NCI-H2196 treated with DMSO at 0.1 percent for 48 hours (cell line): ENCODE measurements around the gene FAM3A.

Experiments used
- DNase-seq: peaks from one replicate; lab custom pipeline; 2025; ENCODE audit not compliant: unreplicated experiment; lab: John Stamatoyannopoulos, UW

The FAM3A gene

DNA sequence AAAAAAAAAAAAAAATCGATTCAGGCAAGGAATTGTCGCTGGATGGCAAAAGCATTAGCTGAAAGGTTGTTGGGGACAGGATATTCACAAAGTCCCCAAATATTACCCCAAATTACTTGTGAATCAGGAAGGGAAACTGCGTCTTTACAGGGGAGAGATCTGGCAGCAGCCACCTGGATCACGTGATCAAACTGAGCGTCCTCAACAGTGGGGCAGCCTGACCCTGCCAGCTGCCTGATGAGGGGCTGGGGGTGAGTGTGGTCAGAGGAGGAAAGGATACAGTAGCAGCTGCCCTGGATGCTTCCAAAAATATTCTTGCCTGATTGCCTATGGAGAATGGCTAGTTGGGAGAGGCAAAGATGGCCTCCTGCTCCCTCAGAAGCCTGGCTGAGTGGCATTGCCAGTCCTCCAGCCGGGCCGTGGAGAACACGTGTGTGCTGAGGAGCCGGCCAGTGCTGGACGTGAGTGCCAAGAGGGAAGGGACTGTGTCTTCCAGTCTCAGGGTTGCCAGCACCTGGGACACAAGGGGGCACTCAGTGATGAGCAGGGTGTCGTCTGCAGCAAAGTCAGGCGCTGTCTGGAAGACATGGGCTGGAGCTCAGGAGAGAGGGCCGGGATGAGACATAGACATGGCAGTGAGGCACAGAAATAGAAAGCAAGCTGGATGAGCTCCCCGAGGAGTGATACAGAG lies 34.0 kb downstream of the FAM3A start:
- no peak for DNase-seq

DNA sequence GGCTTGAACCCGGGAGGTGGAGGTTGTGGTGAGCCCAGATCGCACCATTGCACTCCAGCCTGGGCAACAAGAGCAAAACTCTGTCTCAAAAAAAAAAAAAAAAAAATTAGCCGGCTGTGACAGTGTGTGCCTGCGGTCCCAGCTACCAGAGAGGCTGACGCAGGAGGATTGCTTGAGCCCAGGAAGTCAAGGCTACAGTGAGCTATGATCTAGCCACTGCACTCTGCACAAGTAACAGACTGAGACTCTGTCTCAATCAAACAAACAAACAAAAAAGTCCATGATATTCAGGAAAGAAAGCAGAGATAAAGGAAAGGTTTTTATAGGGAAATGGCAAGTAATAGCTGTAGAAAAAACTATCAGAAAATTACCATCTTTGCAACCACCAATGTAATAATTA lies 34.8 kb downstream of the FAM3A start:
- DNase-seq, result no peak

DNA sequence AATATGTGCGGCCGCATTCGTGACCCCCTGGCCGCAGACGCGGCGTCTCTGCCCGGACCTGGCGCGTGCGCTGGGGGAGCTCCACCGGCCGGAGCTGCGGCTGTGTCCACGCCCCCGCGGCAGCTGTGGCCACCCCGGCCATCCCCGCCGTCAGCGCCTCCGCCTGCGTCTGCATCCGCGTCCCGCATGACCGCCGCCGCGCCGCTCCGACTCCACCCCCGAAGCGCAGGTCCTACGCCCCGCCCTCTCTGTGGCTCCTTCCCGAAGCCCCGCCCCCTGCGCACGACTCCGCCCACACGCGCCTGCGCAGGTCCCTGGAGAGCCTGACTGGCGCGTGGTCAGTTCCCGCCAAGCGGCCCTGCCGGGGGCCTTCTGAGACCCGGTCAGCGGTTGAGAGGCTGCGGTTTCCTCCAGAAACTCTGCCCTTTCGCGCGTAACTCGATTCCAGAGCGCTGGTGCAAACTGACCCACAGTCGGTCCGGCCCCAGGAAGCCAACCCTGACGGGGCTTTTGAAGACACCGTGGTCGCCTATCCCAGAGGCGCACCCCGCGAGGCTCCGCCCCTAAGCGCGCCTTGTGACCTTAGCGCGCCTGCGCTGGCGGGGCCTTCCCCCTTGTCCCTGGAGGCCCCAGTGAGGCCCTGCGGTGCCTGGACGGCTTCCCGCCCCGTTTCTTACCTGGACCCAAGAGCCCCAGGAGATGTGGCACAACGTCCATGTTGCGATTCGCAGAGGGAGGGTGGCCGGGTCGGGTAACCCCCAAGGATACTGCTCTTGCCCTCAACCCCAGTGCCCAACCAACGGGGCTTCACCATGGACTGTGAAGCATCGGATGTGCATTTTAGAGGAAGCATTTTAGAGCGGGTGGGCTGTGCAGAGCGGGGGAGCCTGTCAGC lies 37.1 kb downstream of the FAM3A start, which contains the start of gene LAGE3:
TSS of gene LAGE3 (minus strand) at position 554 of the 895 bp plus-strand sequence. CDS start at position 188, 366 bp downstream.
- DNase-seq, result peak; percentile 70

DNA sequence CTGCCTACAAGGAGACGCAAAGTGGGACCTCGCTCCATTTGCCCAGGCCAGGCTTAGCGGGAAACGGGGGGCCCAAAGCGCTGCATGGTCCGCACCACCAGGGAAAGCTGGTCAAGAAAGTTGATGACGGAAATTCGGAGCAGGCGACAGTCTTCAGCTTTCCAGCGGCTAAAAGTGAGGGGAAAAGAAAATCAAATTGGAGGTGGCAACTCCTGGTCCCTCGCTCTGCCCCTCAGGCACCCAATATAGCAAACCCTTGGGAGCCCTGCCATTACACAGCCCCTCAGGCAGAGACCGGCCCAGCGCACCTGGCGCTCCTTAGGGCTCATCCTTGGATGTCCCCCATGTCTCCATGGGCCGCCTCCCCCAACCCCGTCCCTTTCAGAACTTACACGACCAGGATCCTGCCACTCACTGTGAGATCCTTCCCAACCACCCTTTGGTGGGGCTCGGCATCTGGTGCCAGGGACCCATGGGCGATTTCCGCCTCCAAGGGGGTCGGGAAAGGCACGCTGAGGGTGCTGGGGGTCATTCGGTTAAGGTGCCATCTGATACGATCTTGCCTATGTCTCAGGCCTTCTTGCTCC lies 38.0 kb downstream of the FAM3A start:
- DNase-seq, result no peak

DNA sequence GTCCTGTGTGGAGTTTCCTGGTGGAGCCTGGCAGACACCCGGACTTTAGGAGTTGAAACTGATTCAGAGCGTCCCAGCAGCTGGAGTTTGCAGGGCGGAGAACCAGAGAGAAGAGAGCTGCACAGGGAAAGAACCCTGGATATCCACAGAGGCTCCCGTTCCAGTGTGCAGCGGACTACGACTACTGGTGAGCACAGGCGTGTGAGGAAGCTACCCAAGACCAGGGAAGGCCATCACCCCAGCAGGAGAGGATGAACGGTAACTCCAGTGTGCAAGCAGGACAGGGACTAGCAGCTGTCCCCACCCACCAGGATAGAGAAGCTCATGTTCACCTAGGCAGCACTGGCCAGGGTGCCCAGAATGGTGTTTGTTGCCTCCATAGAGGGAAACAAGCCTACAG lies 39.2 kb downstream of the FAM3A start:
- DNase-seq, result no peak

DNA sequence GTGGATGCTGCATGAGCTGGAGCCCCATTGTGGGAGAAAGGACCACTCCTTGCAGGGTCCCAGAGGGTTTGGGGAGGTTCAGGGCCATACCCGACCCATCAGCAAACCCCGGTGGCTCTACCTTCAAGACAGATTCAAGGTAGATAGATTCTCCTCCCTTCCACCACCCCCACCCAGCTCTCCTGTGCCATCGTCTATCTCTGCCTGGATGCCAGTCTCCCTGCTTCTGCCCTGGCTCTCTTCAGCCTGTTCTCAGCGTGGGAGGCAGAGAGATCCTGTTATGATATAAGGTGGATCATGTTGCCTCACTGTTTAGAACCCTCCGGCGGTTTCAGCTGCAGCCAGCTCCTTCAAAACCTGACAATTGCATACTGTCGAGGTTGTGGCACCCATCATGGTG lies 42.3 kb downstream of the FAM3A start:
- DNase-seq, result no peak

DNA sequence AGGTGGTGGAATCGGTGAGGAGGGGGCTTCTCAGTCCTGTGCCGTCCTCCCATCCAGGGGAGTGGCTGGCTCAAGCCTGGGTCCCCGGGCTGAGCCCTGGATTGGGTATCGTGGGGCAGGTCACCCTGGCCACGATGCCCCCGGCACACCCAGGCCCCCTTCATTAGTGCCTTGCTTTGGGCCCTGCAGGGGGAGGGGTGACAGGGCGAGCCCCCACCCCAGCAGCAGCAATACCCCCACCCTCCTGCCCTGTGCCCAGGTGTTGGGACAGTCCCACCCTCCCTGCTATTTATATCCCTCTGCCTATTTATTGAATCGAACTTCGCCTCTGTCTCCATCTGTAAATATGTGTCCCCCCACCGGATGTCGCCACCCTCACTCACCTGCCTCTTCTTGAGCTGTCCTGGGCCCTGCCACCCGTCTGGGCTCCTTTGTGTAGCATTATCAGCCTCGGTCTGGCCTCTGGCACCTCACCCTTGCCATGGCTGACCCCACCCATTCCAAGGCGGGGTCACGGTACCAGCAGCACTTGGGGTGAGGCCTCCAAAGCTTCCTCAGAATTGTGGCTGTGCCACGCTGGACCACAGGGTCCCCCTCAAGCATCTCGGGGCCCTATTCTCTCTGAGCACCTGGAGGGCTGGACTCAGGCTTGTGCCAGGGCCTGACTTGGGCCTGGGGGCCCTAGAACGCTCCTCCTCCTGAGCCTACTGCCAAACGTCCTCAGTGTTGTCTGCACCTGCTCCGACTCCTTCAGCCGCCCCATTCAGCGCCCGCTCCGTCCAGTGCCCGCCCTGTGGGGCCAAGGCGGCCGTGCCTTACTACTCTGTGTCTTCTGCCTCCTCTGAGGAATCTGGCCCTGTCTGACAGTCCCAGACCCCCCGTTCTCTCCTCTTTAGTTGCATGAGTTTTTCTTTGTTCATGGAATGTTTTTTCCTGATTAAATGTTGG lies 43.1 kb downstream of the FAM3A start:
- no peak for DNase-seq

DNA sequence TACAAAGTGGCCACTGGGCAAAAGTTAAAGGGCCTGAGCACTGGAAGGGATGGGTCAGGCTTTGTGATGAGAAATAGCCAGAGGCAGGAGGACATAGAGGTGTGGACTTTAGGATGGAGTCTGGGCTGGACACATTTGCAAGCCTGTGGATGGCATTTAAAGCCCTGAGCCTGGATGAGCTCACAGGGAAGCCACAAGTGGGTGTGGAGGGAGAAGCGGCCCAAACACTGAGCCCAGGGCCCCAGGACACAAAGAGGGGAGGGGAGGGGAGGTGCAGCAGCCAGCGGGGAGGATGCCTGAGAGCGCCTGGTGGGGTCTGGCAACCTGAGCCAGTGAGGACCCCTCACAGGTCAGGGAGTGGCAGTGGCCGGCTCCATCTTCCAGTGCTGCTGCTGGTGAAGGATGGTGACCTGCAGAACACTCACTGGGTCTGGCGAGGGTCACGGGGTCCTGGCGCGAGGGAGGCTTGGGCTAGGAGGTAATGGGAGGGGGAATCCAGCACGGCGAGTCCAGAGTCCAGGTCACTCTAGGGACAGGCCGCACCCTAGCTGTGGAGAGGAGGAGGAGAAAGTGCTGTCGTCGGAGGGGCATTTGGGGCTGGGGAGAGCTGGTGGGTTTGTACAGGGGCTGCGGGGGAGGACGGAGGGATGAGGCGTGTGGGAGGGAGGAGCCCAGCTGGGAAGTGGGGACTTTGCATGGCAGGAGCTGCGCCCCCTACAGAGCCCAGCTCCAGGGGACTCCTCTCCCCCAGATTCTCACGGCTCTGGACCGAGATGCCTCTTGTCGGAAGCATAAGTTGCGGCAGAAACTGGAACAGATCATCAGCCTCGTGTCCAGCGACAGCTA lies 44.0 kb downstream of the FAM3A start:
- no peak for DNase-seq

DNA sequence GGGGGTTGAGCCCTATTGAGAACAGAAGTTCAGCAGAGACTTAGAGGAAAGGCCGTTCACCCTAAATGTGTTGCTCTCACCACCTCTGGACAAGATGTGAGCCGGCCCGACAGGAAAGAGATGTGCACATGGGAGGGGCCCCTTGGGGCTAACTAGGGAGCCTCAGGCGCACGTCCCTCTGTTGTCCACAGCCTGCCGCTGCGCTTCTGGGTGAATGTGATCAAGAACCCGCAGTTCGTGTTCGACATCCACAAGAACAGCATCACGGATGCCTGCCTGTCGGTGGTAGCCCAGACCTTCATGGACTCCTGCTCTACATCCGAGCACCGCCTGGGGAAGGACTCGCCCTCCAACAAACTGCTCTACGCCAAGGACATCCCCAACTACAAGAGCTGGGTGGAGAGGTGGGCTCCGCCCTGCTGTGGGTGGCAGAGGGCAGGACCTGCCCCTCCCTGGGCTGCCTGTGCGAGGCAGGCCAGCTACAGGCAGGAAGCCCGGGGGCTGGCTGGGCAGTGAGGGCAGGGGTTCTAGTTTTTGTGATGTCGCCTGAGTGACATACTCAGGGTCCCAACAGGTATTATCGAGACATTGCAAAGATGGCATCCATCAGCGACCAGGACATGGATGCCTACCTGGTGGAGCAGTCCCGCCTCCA lies 45.0 kb downstream of the FAM3A start:
- DNase-seq, result no peak

DNA sequence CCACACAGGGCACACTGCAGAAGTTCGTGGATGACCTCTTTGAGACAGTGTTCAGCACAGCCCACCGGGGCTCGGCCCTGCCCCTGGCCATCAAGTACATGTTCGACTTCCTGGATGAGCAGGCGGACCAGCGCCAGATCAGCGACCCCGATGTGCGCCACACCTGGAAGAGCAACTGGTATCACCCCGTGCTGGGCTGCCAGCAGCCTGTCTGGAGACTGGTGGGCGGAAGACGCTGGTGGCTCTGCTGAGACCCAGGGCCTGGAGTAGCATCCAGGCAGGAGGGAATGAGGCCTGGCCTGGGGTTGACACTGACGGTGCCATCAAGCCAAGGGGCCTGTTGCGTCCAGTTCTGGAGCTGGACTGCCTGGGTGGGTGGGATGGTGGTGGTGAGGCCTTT lies 45.6 kb downstream of the FAM3A start:
- DNase-seq, result no peak

DNA sequence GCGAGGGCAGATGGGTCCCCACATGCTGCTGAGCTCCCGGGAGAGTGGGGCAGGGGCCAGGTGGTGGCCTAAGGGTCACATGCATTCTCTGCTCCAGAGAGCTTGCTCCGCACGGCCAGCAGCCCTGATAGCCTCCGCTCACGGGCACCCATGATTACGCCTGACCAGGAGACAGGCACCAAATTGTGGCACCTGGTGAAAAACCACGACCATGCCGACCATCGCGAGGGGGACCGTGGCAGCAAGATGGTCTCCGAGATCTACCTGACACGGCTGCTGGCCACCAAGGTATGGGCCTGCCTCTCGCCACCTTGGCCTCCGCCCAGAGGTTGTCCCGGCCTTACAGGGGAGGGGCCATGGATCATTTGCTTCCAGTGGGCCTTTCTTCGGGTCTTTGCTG lies 46.2 kb downstream of the FAM3A start:
- DNase-seq, result no peak

DNA sequence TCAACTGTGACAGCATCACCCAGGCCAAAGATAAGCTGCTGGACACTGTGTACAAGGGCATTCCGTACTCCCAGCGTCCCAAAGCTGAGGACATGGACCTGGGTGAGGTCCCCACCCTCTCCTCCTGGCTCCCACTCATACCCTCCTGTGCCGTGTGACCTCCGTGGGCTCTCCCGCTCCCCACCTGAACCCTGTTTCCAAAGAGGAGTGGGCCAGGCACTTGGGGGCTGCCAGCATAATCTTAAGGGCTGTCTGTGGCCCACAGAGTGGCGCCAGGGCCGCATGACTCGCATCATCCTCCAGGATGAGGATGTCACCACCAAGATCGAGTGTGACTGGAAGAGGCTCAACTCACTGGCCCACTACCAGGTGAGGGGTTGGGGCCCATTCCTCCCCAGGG lies 46.9 kb downstream of the FAM3A start:
- no peak for DNase-seq

DNA sequence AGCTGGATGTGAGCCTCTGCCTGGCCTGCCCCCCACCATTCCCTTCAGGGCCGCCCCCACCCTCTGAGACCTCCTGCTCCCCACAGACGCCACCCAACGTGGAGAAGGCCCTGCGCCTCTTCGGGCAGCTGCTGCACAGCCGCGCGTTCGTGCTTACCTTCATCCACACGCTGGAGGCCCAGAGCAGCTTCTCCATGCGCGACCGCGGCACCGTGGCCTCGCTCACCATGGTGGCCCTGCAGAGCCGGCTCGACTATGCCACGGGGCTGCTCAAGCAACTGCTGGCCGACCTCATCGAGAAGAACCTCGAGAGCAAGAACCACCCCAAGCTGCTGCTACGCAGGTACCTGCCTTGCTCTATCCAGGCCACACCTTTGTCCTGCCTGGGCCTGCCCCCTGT lies 47.8 kb downstream of the FAM3A start:
- DNase-seq, result no peak

DNA sequence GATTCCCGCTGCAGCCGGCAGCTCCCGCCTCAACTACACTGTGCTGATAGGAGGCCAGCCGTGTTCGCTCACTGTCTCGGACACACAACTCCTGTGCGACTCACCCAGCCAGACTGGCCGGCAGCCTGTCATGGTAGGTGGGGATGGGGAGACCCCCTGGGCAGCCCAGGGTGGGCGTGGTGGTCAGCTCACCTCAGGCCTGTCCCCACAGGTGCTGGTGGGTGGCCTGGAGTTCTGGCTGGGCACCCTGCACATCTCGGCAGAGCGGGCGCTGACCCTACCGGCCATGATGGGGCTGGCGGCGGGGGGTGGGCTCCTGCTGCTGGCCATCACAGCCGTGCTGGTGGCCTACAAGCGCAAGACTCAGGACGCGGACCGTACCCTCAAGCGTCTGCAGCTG lies 48.5 kb downstream of the FAM3A start:
- DNase-seq, result no peak

DNA sequence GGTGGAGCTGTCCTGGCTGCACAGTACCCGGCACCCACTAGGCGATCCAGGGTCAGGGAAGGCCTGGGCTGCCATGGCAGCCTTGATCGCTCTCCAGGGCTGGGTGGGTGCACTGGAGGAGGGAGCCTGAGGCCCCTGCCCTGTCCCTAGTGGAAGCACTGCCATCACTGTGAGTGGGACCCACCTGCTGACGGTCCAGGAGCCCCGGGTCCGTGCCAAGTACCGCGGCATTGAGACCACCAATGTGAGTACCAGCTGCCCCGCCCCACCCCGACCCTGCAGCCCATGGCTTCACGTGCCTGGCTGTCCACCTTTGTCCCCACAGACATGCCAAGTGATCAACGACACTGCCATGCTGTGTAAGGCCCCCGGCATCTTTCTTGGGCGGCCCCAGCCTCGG lies 49.1 kb downstream of the FAM3A start:
- no peak for DNase-seq

DNA sequence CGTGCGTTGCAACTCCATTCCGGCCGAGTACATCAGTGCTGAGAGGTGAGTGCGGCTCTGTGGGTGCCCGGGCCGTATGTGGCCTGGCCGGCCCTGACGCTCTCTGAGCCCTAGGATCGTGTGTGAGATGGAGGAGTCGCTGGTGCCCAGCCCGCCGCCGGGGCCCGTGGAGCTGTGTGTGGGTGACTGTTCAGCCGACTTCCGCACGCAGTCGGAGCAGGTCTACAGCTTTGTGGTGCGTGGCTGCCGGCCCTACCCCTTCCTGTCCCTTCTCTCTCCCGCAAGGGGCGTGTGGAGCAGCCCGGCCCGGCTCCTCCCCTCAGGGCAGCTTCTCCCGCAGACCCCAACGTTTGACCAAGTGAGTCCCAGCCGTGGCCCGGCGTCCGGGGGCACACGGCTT lies 50.0 kb downstream of the FAM3A start:
- no peak for DNase-seq

DNA sequence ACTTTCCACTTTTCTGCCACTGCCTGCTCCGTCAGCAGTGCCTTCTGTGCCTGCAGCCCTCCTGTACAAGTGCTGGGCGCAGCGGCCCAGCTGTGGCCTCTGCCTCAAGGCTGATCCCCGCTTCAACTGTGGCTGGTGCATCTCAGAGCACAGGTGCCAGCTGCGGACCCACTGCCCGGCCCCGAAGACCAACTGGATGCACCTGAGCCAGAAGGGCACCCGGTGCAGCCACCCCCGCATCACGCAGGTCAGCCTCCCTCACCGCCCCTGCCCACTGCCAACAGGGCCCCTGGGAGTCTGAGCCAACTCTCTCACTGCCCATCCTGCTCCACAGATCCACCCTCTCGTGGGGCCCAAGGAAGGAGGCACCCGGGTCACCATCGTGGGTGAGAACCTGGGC lies 50.4 kb downstream of the FAM3A start:
- DNase-seq, result no peak

DNA sequence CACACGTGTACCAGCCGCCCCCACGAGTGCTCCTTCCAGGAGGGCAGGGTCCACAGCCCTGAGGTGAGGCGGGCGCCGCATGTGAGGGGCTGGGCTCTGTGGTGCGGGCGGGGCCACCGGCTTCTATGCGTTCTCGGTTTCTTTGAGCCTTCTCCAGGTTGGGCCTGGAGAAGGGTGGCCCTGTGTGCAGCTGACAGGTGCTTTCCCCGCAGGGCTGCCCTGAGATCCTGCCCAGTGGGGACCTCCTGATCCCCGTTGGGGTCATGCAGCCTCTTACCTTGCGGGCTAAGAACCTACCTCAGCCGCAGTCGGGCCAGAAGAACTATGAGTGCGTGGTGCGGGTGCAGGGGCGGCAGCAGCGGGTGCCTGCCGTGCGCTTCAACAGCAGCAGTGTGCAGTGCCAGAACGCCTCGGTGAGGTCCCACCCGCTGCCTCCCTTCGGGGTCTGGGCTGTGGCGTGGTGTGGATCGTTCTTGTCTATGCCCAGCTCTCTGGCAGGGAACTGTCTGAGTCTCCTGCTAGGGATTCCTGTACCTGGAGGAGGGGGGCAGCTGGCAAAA lies 51.1 kb downstream of the FAM3A start:
- DNase-seq, result no peak

DNA sequence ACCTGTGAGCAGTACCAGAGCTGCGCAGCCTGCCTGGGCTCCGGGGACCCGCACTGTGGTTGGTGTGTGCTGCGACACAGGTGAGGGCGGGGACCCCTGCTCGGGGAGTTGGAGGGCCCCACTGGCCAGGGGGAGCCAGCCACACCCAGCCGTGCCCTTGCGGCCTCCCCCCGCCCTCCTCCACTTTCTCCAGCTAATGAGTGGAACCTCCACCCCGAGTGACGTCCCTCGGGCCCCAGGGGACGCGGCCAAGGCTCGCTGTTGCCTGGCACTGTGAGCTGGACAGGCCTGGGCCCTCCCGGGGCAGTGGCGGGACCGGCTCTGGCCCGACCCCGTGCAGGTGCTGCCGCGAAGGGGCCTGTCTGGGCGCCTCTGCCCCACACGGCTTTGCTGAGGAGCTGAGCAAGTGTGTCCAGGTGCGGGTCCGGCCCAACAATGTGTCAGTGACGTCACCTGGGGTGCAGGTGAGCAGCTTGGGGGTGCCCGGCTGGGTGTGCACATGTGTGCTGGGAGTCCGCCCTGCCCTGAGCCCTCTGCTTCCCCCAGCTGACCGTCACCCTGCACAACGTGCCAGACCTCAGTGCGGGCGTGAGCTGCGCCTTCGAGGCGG lies 52.3 kb downstream of the FAM3A start:
- no peak for DNase-seq
